T-helper 2 cell treated with Interferon-gamma antibody and Interleukin-4, amounts not matched to agents 5 μg/mL and 100 μg/mL, for 36 hours (primary cell): ENCODE measurements around the gene MAP10.
"Not testable (repeated sequence)": the region's sequence is repeated elsewhere in the genome, so short reads cannot be mapped to it uniquely, and the experiment has no call there.

Source experiments
- DNase-seq: peaks from one replicate; pipeline ENCODE4 v3.0.0; 2021; ENCODE audit warnings: low spot score
- H3K27ac Mint-ChIP-seq: one replicate; pipeline ENCODE4 v1.8.0; 2021; ENCODE audit warnings: mild to moderate bottlenecking, mixed read lengths
- H3K27me3 Mint-ChIP-seq: one replicate; pipeline ENCODE4 v1.8.0; 2021; ENCODE audit warnings: low read depth, mixed read lengths
- H3K36me3 Mint-ChIP-seq: one replicate; pipeline ENCODE4 v1.8.0; 2021; ENCODE audit warnings: low read depth, mixed read lengths
- H3K4me1 Mint-ChIP-seq: one replicate; pipeline ENCODE4 v1.8.0; 2021; ENCODE audit warnings: low read depth, mixed read lengths
- H3K4me3 Mint-ChIP-seq: one replicate; pipeline ENCODE4 v1.8.0; 2022; ENCODE audit warnings: mild to moderate bottlenecking, moderate library complexity, mixed read lengths
- H3K9me3 Mint-ChIP-seq: one replicate; pipeline ENCODE4 v1.8.0; 2021; ENCODE audit warnings: mixed read lengths

MAP10 gene

GRCh38 chr1:232805269-232806185 is at the start of gene MAP10:
Gene MAP10 (plus strand): TSS chr1:232805416. CDS start chr1:232805450, 34 bp downstream.
- Mint-ChIP-seq H3K36me3 (peaks cover 17% of the 10 kb centered on the region), H3K4me3 (peak within 1 kb of the TSS; percentile 88), H3K27me3 (peaks cover 15% of the 10 kb centered on the region), H3K9me3 (peaks cover 3% of the 10 kb centered on the region), H3K4me1 (peaks cover 27% of the 10 kb centered on the region), H3K27ac (peak within 1 kb of the TSS; percentile 84)
- peak; percentile 77 for DNase-seq

GRCh38 chr1:232764458-232765251 is 40.6 kb upstream of the MAP10 start:
- no peak overlapping the region for H3K4me3 Mint-ChIP-seq
- no peak for DNase-seq
- H3K27ac Mint-ChIP-seq, result no peak overlapping the region
- H3K27me3 Mint-ChIP-seq, result peaks cover 3% of the 10 kb centered on the region
- peaks cover 7% of the 10 kb centered on the region for H3K9me3 Mint-ChIP-seq
- no peaks in the 10 kb centered on the region for H3K36me3 Mint-ChIP-seq
- no peaks in the 10 kb centered on the region for H3K4me1 Mint-ChIP-seq

- Mint-ChIP-seq H3K4me1 (no peaks in the 10 kb centered on the region), H3K4me3 (no peak overlapping the region), H3K27ac (no peak overlapping the region), H3K9me3 (peaks cover 7% of the 10 kb centered on the region), H3K27me3 (peaks cover 3% of the 10 kb centered on the region), H3K36me3 (no peaks in the 10 kb centered on the region)
- DNase-seq, result no peak
Measured at GRCh38 chr1:232765542-232765941, 39.7 kb upstream of the MAP10 start.

GRCh38 chr1:232766241-232766890 is 38.9 kb upstream of the MAP10 start:
- H3K36me3 Mint-ChIP-seq, result no peaks in the 10 kb centered on the region
- H3K4me3 Mint-ChIP-seq, result no peak overlapping the region
- peaks cover 7% of the 10 kb centered on the region for H3K9me3 Mint-ChIP-seq
- no peak overlapping the region for H3K27ac Mint-ChIP-seq
- H3K27me3 Mint-ChIP-seq, result peaks cover 3% of the 10 kb centered on the region
- DNase-seq, result no peak
- no peaks in the 10 kb centered on the region for H3K4me1 Mint-ChIP-seq

- H3K4me3 Mint-ChIP-seq, result no peak overlapping the region
Measured at GRCh38 chr1:232766904-232767303, 38.3 kb upstream of the MAP10 start.

GRCh38 chr1:232767305-232768074 is 37.7 kb upstream of the MAP10 start:
- Mint-ChIP-seq H3K4me3 (no peak overlapping the region), H3K27ac (no peak overlapping the region), H3K9me3 (peaks cover 7% of the 10 kb centered on the region), H3K36me3 (no peaks in the 10 kb centered on the region), H3K27me3 (peaks cover 3% of the 10 kb centered on the region), H3K4me1 (no peaks in the 10 kb centered on the region)
- DNase-seq, result no peak

More at GRCh38 chr1:232766904-232767303, 38.3 kb upstream of the MAP10 start:
- peaks cover 3% of the 10 kb centered on the region for H3K27me3 Mint-ChIP-seq
- no peak for DNase-seq
- H3K4me1 Mint-ChIP-seq, result no peaks in the 10 kb centered on the region
- peaks cover 7% of the 10 kb centered on the region for H3K9me3 Mint-ChIP-seq
- no peaks in the 10 kb centered on the region for H3K36me3 Mint-ChIP-seq
- no peak overlapping the region for H3K27ac Mint-ChIP-seq

GRCh38 chr1:232768793-232769192 is 36.4 kb upstream of the MAP10 start:
- DNase-seq, result no peak
- no peaks in the 10 kb centered on the region for H3K9me3 Mint-ChIP-seq
- H3K4me1 Mint-ChIP-seq, result no peaks in the 10 kb centered on the region
- H3K36me3 Mint-ChIP-seq, result no peaks in the 10 kb centered on the region
- peaks cover 3% of the 10 kb centered on the region for H3K27me3 Mint-ChIP-seq
- H3K4me3 Mint-ChIP-seq, result no peak overlapping the region
- H3K27ac Mint-ChIP-seq, result no peak overlapping the region

GRCh38 chr1:232769733-232770132 is 35.5 kb upstream of the MAP10 start:
- DNase-seq, result no peak
- Mint-ChIP-seq H3K4me3 (no peak overlapping the region), H3K27me3 (peaks cover 2% of the 10 kb centered on the region), H3K4me1 (no peaks in the 10 kb centered on the region), H3K36me3 (no peaks in the 10 kb centered on the region), H3K9me3 (no peaks in the 10 kb centered on the region), H3K27ac (no peak overlapping the region)

GRCh38 chr1:232773752-232774151 is 31.5 kb upstream of the MAP10 start:
- Mint-ChIP-seq H3K27me3 (peaks cover 9% of the 10 kb centered on the region), H3K27ac (no peak overlapping the region), H3K4me3 (no peak overlapping the region), H3K4me1 (no peaks in the 10 kb centered on the region), H3K9me3 (no peaks in the 10 kb centered on the region), H3K36me3 (no peaks in the 10 kb centered on the region)
- DNase-seq, result no peak

- DNase-seq, result no peak
- Mint-ChIP-seq H3K36me3 (no peaks in the 10 kb centered on the region), H3K27me3 (peaks cover 15% of the 10 kb centered on the region), H3K27ac (no peak overlapping the region), H3K9me3 (no peaks in the 10 kb centered on the region), H3K4me1 (no peaks in the 10 kb centered on the region), H3K4me3 (no peak overlapping the region)
Measured at GRCh38 chr1:232776526-232777106, 28.6 kb upstream of the MAP10 start.

GRCh38 chr1:232780354-232780753 is 24.9 kb upstream of the MAP10 start:
- Mint-ChIP-seq H3K36me3 (no peaks in the 10 kb centered on the region), H3K4me1 (no peaks in the 10 kb centered on the region), H3K4me3 (no peak overlapping the region), H3K27ac (no peak overlapping the region), H3K9me3 (no peaks in the 10 kb centered on the region), H3K27me3 (peaks cover 26% of the 10 kb centered on the region)
- DNase-seq, result no peak

GRCh38 chr1:232784794-232785193 is 20.4 kb upstream of the MAP10 start:
- Mint-ChIP-seq H3K27ac (no peak overlapping the region), H3K27me3 (peaks cover 32% of the 10 kb centered on the region), H3K36me3 (no peaks in the 10 kb centered on the region), H3K9me3 (no peaks in the 10 kb centered on the region), H3K4me3 (no peak overlapping the region), H3K4me1 (no peaks in the 10 kb centered on the region)
- no peak for DNase-seq

GRCh38 chr1:232785630-232786029 is 19.6 kb upstream of the MAP10 start:
- not testable (repeated sequence) for H3K27ac Mint-ChIP-seq, H3K4me1 Mint-ChIP-seq, DNase-seq, H3K4me3 Mint-ChIP-seq, H3K9me3 Mint-ChIP-seq, H3K36me3 Mint-ChIP-seq
- H3K27me3 Mint-ChIP-seq, result peaks cover 35% of the 10 kb centered on the region
